Glomerular endothelial cell (primary cell): ENCODE results near the gene MAD2L1BP. TPM values are rescaled to one million over a fixed set of nuclear protein-coding genes. Genes with fewer than 3 reads are reported as not detected.

Source experiments
- DNase-seq: peaks from one replicate; pipeline ENCODE4 v3.0.0-alpha.2; 2011; ENCODE audit warnings: low read depth, low spot score; ENCODE audit errors: extremely low read depth
- total RNA-seq: library from RNA; depleted of rRNA; stranded (reverse); fragments of >200 nt; gene quantifications from 2 replicates; pipeline ENCODE4 v1.2.3, GENCODE V29; 2015

MAD2L1BP gene
- total RNA-seq, 1 donor from 2014 or later = 48.7 TPM

DNA sequence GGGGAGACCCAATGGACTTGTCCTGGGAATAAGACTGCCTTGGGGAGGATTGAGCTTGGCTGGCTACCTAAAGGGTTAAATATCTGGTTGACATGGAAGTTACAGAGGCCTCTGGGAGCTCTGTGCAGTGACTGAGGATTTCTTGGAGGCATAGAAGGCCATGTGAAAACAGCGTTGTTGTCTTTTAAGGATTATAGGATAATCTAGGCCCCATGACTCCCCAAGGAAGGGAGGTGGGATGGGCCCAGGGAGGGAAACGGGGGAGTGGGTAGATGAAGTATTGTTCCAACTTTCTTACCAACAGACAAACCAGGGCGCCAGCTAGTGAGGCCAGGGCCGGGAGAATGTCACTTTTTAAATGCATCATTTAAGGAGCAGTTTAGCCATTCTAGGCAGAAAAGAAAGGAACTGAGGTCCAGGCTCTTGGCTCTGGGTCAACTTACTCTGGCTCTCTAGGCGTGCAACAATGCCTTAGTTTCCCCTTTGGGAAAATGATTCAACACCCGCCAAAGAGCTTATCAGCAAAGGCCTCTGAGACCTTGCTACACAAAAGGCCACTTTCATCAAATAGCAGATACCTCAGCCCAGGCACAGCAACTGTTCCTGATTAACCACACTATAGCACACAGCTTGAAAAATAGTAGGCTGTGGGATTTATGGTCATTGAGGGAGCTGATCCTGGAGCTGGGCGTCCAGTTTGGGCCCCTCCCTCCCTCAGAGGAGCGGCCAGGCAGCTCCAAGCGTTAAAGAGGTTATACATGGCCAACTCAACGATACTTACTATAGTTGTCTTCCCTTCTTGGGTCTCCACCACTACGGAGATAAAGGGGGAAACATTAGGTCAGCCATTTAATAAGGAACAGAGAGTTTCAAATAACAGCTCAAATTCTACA lies 44.9 kb downstream of the MAD2L1BP start:
- no peak for DNase-seq

DNA sequence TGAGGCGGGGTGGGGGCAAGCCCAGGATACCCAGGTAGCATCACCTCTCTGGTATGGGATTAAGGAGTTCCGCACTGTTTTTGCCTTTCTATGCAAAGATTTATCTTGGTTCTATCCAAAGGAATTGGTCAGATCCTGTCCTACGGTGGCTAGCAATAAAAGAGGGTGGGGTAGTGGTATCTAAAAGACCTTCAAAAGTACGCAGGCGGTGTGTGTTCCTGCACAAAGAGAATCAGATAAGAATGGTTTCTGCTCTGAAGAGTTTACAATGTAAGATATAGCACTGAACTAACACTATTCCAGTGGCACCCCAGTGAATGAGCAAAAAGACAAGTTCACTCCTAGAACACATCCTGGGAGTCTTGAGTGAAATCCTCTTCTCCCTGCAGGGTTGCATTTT lies 45.7 kb downstream of the MAD2L1BP start:
- no peak for DNase-seq

DNA sequence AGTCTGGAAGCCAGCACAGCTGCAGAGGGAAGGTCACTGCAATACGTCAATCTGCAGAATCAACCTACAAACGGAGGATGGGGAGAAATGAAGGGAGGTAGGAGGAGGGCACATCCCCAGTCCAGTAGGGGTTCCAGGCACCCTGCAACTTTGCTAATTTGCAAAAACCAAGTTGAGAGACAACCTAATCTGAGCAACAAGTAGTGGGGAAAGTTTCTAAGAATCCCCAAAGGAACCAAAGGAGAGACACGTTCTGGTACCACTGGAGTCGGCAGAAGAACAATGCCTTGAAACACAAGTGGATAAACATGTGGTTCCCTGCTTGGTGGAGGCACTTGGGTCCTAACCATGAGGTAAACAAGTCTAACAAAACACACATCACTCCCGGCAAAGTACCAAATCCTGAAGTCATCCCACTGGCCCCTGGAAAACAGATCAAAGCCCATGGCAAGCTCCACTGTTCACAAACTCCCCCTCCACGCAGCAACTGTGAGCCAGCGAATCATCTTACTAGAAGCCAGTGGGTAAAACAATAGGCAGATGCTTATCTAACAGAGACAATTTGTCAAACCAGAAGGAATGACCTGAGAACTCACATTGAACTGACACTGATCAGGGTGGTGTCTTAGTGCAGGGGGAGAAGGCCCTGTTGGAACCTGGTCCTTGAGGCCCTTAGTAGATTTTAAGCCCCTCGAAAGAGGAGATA lies 47.2 kb downstream of the MAD2L1BP start:
- no peak for DNase-seq

DNA sequence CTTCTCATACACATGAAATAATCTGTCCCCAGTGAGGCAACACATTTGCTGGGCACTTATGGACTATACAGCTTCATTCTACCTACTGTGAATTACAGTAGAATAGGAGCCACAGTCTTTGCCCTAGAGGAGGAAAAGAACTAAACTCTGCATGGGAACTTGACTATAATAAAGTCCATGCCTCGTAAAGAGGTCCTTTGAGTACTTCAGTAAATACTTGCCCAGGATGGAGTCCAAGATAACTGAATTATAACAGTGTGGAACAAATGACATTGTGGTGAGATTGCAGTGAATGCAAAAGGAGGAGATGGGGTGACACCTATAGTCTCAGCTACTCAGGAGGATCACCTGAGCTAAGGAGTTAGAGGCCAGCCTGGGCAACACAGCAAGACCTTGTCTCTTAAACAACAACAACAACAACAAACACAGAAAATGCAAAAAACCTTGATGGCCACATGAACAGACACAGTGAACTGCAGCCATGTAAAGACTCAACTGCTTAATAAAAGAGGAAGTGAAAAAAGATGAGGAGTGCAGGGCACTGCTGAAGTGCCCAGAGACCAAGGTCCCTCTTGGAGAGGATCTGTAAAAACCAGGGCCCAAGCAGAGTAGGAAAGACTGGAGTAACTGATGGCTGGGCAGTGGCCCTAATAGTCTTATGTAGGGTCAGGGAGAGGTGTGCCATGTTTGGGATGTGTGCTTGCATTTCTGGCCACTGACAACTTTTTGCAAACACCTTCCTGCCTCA lies 48.2 kb downstream of the MAD2L1BP start:
- DNase-seq = no peak

DNA sequence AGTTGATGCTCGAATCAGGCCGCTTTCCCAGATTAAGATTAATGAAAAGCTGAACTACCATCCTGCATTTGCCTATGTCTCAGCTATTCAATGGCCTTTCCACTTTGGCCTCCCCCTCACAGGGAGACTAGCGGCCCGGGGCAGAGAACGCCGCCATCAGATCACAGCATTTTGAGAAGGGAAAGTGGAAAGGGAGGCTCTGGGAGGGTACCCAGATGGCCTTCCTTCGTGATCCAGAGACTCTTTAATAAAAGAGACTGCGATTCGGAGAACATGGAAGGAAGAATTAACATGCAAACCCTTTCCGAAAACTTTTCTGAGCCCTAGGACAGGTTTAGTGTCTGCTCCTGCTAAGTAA lies 51.4 kb downstream of the MAD2L1BP start:
- no peak for DNase-seq

DNA sequence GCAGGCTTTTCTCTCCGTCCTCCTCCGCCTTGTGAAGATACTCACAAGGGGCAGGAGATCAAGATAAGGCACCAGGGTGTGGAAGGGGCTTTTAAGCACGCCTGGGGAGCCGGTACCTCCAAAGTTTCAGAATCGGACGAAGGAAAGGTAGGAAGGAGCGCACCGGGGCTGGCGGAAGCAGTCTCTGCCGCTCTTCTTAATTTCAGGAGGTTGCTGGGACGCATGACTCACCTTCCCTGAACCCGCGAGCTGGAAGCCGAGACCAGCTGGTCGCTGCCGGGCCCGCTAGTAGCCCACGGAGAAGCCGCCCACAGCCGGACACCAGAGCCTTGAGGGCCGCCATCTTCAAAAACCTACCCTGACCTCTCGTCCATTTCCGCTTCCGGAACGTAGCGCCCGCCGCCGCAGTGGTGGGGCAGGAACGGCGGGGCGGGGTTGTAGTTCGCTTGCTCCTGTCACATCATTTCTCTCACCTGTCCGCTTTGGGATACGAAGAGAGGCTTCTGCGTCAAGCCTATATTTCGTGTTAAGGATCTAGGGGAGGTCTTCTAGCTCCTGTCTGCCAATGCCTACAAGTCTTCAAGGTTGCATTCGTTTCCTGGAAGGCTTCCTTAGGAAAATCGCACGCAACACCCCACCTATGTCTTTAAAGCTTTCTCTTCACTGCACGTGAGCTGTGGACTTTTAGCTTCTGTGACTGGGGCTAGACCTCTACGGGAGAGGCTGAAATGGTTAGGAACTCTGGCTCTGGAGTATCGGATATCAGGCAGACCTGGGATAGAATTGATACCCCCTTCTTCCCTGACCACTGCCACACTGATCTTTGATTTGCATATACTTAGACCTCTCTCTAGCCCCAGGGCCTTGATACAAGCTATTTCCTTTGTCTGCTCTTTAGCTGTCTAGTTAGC lies 52.1 kb downstream of the MAD2L1BP start, which contains the start of gene MRPS18A:
Gene MRPS18A (minus strand): TSS at position 355 of the 911 bp plus-strand sequence. CDS start 12 bp downstream, at position 343.
- no peak for DNase-seq

DNA sequence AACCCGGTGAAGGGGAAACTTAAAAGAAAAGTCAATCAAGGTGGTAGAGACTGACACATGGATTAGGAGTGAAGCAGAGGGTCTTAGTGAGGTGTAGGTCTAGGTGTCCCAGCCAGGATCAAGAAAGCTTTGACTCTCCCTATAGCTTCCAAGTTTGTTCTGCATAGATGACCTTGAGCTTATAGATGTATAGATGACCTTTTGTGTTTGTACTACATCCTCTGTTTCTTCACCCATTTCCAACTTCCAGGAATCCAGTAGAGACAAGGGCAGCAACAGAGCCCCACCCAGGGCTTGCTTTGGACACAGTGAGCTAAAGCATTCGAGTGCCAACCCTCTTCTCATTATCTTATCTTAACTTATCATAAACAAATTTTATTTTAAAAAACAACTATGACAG lies 53.8 kb downstream of the MAD2L1BP start:
- DNase-seq = no peak

Other genes starting within 250 kb of the MAD2L1BP start
- 19.8 and 32.6 TPM in 2 replicates for gene ABCC10, start 208.3 kb upstream of the MAD2L1BP start, total RNA-seq
- gene DLK2, start 180.3 kb upstream of the MAD2L1BP start, total RNA-seq = 0.88 and 0.92 TPM in 2 replicates
- gene TJAP1, start 158.3 kb upstream of the MAD2L1BP start, total RNA-seq = 26.0 and 26.5 TPM in 2 replicates
- gene LRRC73, start 125.5 kb upstream of the MAD2L1BP start, total RNA-seq = 0.12 TPM in 1 of 2 replicates, not detected in the other
- gene YIPF3, start 118.9 kb upstream of the MAD2L1BP start, total RNA-seq = 171 and 190 TPM in 2 replicates
- gene POLR1C, start 118.8 kb upstream of the MAD2L1BP start, total RNA-seq = 24.5 and 26.3 TPM in 2 replicates
- 27.1 and 27.7 TPM in 2 replicates for gene XPO5, start 59.8 kb upstream of the MAD2L1BP start, total RNA-seq
- 26.4 and 27.6 TPM in 2 replicates for gene POLH, start 59.7 kb upstream of the MAD2L1BP start, total RNA-seq
- 44.9 and 68.1 TPM in 2 replicates for gene GTPBP2, start 6.6 kb upstream of the MAD2L1BP start, total RNA-seq
- 0.41 TPM in 1 of 2 replicates, not detected in the other for gene RSPH9, start 9.2 kb downstream of the MAD2L1BP start, total RNA-seq
- 41.2 and 46.4 TPM in 2 replicates for gene MRPS18A, start 52.0 kb downstream of the MAD2L1BP start, total RNA-seq
- 26.1 and 28.0 TPM in 2 replicates for gene VEGFA, start 134.4 kb downstream of the MAD2L1BP start, total RNA-seq